GM23338 (cell line): ENCODE measurements around the gene BID.

Experiments used
- CTCF ChIP-seq, 2 experiments: fragments of 200-600 bp in 1 of 2; sonication (generic) in 1 of 2; conservative IDR thresholded peaks; 2 replicates each; pipeline versions ENCODE4 v1.5.1 to v1.6.1; 2016 to 2017; ENCODE audit warnings: antibody characterized with exemption in 2 of 2, low read depth in 2 of 2, mild to moderate bottlenecking in 2 of 2, moderate library complexity in 1 of 2
- REST ChIP-seq: IDR thresholded peaks from one replicate; pipeline ENCODE4 v1.6.1; 2018; ENCODE audit warnings: antibody characterized with exemption; ENCODE audit not compliant: unreplicated experiment

GRCh38 chr22:17783312-17783711 is 9.0 kb upstream of the BID start:
- no peak for TF ChIP-seq CTCF (conservative IDR thresholded peaks at IDR 0.05; ENCODE audit: low read depth in 2 of 2)
- TF ChIP-seq REST: no peak
